Epithelial cell of proximal tubule (primary cell): ENCODE results near the gene PAH. TPM values are rescaled to one million over a fixed set of nuclear protein-coding genes. Genes with fewer than 3 reads are reported as not detected.
"Not testable (repeated sequence)": the region's sequence is repeated elsewhere in the genome, so short reads cannot be mapped to it uniquely, and the experiment has no call there.

Source experiments
- DNase-seq: peaks from one replicate; pipeline ENCODE4 v3.0.0-alpha.2; 2011; ENCODE audit warnings: low read depth
- H3K4me3 ChIP-seq: 2 replicates; pipeline ENCODE4 v1.5.1; 2011; ENCODE audit warnings: low read depth, mild to moderate bottlenecking, low read length
- total RNA-seq: library from RNA; depleted of rRNA; stranded (reverse); fragments of >200 nt; gene quantifications from 2 replicates; pipeline ENCODE4 v1.2.3, GENCODE V29; 2015
- TF ChIP-seq, protein P1 (sequence below): conservative IDR thresholded peaks from 2 replicates; pipeline ENCODE4 v1.5.1; 2012; ENCODE audit warnings: low read depth, mild to moderate bottlenecking, low read length

The PAH gene
- total RNA-seq, 1 donor from 2014 or later = not detected

DNA sequence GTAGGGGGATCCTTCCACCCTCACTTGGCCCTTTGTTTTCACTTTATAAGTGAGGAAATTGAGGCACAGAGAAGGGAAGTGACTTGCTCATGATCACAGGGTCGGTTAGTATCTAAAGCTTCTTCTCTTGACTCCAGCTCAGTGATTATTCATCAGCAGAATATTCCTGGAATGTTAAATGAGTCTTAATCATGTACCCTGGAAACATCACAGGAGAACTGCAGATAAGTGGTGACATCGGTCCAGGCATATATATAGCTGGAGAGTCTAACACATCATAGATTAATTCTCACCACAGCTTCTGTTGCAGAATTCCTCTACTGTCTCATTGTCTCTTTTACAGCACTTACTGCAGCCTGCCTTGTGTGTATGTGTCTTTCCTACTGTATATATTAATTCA, 69.9 kb downstream of the PAH start:
- DNase-seq = no peak
- no peak overlapping the region for H3K4me3 ChIP-seq
- TF ChIP-seq, protein P1, sequence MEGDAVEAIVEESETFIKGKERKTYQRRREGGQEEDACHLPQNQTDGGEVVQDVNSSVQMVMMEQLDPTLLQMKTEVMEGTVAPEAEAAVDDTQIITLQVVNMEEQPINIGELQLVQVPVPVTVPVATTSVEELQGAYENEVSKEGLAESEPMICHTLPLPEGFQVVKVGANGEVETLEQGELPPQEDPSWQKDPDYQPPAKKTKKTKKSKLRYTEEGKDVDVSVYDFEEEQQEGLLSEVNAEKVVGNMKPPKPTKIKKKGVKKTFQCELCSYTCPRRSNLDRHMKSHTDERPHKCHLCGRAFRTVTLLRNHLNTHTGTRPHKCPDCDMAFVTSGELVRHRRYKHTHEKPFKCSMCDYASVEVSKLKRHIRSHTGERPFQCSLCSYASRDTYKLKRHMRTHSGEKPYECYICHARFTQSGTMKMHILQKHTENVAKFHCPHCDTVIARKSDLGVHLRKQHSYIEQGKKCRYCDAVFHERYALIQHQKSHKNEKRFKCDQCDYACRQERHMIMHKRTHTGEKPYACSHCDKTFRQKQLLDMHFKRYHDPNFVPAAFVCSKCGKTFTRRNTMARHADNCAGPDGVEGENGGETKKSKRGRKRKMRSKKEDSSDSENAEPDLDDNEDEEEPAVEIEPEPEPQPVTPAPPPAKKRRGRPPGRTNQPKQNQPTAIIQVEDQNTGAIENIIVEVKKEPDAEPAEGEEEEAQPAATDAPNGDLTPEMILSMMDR = no peak

DNA sequence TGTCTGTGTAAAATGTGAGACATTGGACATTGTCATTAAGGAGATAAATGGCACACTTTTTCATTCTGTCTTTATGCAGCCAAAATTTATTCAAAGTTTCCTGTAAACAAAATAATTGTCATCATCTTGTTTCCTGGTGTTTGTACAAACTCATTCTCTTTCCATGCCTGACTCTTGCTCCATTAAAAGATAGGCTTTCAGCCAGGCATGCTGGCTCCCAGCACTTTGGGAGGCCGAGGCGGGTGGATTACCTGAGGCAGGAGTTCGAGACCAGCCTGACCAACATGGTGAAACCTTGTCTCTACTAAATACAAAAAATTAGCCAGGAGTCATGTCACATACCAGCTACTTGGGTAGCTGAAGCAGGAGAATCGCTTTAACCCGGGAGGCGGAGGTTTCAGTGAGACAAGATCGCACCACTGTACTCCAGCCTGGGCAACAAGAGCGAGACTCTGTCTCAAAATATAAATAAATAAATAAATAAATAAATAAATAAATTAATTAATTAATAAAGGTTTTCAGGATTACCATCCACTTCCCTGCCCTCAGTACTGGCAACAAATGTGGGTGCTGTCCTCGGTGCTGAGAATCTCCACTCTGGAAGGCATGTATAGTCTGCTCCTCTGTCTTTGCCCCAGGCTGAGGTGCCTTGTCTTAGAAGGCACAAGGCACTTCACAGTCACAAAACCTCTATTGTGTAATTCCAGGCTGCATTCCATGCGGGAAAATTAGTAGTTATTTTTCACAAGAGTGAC, 83.2 kb downstream of the PAH start:
- H3K4me3 ChIP-seq = no peak overlapping the region
- TF ChIP-seq, protein P1 = no peak
- DNase-seq = no peak

DNA sequence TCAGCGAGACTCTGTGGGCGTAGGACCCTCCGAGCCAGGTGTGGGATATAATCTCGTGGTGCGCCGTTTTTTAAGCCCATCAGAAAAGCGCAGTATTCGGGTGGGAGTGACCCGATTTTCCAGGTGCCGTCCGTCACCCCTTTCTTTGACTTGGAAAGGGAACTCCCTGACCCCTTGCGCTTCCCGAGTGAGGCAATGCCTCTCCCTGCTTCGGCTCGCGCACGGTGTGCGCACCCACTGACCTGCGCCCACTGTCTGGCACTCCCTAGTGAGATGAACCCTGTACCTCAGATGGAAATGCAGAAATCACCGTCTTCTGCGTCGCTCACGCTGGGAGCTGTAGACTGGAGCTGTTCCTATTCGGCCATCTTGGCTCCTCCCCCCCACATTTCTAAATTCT, 84.2 kb downstream of the PAH start:
- not testable (repeated sequence) for DNase-seq, H3K4me3 ChIP-seq

DNA sequence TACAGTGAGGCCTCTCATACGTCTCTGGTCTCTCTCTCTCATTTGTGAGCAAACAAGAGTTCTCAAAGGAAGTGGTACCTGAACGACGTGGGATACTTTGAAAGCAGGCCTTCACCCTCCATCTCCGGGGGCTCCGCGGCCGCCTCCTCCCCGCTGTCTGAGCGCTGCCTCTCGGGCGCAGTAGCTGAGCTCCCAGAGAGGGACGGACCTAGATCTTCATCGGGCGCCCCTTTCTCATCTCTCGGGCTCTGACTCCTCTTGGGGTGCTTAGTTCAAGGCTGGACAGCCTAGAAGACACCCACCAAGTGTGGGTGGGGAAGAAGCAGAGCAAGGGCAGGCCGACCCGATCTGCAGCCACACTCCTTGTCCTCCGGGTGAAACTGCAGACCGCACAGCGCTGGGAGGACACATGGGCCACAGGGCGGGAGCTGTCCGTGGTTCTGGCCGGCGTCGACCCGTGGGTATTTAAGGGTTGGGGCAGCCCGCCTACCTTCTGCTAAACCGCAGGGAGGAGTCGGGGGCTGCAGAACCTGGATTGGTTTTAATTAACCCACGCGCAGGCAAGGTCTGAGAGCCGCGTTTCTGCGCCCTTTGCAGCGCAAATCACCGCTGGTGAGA, 92.7 kb downstream of the PAH start:
- H3K4me3 ChIP-seq = no peak overlapping the region
- no peak for DNase-seq
- TF ChIP-seq, protein P1 = no peak

DNA sequence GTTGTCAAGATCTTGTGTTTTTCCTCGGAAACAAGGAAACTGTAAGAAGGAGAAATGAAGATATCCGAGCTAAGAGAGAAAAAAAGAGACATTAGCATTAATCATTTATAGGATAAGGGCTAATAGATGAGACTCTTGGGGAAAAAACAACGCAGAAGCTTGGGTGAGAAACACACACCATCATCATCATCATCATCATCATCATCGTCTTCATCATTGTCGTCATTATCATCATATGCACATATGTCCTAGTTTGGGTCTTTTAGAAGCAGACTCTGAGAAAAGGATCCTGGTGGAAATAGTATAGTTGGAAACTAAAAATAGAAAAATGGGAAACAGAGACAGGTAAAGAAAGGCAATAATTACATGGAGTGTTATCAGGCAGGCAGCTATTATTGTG, 95.9 kb downstream of the PAH start:
- no peak for DNase-seq
- TF ChIP-seq, protein P1 = no peak
- H3K4me3 ChIP-seq = no peak overlapping the region

DNA sequence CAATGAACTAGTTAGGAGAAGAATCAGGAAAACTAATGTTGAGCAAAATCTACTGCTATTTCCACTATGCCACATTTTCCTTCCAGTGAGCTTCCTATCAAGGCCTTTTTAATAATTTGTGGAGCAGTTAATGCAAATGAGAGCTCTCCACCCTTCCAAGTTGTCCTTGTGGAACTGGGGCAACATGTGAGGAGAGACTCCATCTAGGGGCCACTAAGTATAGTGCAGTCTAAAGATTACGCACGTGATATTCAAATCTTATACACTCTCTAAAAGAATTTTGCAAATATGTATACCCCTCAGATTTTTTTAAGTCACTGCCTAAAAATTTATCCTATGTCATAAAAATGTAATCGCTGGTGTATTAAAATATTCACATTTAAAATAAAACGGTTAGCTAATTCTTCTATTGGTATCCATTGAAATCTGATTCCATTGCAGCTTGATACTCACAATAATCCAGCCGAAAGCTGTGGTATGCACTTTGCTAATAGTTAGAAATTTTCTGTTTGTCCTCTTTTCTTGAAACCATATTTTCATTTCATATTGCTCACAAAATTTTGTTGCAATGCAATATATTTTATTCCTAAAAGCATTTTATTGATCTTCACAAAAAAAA, 100.1 kb downstream of the PAH start:
- TF ChIP-seq, protein P1 = peak; percentile 68
- no peak overlapping the region for H3K4me3 ChIP-seq
- DNase-seq = no peak

DNA sequence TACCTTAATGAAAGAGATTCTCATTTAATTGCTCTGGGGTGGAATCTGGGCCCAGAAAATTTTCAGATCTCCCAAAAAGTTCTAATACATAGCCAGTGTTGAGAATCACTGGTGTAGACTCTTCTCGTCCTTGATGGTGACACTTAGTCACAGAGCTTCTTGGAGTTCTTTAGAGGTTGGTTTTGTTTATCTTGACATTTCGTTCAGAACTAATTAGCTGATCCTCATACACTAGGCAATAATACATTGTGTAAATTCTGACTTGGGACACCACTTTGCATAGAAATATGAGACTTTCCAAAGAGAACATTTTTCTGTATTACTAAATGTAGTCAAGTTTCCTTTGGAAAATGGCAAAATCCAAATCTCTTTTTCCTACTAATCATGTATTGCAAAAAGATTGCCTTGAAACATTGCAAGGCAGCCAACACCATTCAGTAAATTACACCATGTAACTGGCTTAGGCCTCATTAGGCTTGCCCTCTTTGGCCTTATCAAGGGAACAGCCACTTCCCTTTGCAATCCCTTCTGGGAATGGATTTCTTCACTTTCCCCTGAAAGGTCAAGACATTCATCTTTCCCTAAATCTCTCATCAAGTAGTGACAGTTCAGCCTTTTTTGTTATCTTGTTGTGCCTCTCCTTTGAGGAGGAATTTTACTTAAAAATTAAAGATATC, 102.2 kb downstream of the PAH start:
- H3K4me3 ChIP-seq = no peak overlapping the region
- TF ChIP-seq, protein P1 = no peak
- DNase-seq = no peak
